Measurements from ENCODE around the gene ISCU.
"Not testable (repeated sequence)": the region's sequence is repeated elsewhere in the genome, so short reads cannot be mapped to it uniquely, and the experiment has no call there.

The ISCU gene

DNA sequence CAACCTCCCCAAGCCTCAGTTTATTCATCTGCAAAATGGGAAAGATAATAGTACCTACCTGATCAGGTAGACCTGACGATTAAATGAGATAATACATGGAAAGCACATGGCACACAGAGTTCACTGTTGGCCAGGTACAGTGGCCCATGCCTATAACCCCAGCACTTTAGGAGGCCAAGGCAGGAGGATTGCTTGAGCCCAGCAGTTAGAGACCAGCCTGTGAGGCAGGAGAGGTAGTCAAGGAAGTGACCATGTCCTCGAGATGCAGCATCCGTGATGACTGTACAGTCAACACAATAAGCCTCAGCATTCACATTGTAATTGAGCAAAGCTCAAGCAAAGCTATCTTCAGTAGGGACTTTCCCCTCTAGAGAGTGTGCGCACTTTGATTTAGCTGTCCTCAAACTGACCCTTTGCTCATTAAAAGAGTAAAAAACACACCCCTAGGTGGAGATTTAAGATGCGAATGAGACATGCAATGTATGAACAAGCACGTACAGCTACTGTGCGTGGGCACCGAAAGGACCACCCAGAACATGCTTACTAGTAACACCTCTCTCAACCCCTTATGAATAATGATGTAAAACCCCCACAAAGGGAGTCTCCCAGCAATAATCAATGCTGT lies 9.9 kb downstream of the ISCU start:
- no peak for DNase-seq

- DNase-seq: no peak
Measured at GRCh38 chr12:108573317-108573716, 10.9 kb downstream of the ISCU start.

DNA sequence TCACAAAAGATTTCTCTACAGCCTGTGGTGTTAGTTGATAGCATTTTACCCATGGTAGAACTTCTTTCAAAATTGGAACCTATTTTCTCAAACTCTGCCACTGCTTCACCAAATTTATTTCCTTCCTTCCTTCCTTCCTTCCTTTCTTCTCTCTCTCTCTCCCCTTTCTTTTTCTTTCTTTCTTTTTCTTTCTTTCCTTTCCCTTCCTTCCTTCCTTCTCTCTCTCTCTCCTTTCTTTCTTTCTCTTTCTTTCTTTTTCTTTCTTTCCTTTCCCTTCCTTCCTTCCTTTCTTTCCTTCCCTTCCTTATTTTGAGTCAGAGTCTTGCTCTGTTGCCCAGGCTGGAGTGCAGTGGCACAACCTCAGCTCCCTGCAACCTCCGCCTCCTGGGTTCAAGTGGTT lies 11.9 kb downstream of the ISCU start:
- not testable (repeated sequence) for DNase-seq

DNA sequence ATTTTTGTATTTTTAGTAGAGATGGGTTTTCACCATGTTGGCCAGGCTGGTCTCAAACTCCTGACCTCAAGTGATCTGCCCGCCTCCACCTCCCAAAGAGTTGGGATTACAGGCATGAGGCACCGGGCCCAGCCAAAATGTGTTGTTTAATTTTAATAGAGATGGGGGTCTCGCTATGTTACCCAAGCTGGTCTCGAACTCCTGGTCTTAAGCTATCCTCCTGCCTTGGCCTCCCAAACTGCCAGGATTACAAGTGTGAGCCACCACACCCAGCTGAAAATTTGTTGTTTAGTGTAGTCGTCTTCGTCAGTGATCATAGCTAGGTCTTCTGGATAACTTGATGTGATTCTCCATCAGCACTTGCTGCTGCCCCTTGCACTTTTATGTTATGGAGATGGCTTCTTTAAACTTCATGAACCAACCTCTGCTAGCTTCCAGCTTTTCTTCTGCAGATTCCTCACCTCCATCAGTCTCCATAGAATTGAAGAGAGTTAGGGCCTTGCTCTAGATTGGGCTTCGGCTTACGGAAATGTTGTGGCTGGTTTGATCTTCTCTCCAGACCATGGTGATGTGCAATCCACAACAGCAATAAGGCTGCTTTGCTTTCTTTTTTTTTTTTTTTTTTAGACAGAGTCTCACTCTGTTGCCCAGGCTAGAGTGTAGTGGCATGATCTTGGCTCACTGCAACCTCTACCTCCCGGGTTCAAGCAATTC lies 13.0 kb downstream of the ISCU start:
- DNase-seq: no peak

GRCh38 chr12:108576660-108577234 lies 14.4 kb downstream of the ISCU start:
- no peak for DNase-seq

GRCh38 chr12:108577458-108577857 lies 15.1 kb downstream of the ISCU start:
- DNase-seq: no peak

DNA sequence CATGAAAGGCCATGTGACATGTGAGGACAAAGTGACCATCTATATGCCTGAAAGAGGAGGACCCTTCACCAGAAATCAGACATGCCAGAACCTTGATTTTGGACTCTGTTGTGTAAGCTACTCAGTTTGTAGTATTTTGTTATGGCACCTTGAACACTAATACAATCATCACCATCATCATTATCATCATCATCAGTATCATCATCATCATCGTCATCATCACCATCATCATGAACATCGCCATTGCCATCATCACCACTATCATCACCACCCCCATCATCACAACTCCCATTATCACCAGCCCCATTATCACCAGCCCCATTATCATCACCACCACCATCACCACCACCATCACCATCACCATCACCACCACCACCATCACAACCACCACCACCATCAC lies 15.9 kb downstream of the ISCU start:
- no peak for DNase-seq

- DNase-seq: no peak
Measured at GRCh38 chr12:108578813-108579212, 16.4 kb downstream of the ISCU start.

DNA sequence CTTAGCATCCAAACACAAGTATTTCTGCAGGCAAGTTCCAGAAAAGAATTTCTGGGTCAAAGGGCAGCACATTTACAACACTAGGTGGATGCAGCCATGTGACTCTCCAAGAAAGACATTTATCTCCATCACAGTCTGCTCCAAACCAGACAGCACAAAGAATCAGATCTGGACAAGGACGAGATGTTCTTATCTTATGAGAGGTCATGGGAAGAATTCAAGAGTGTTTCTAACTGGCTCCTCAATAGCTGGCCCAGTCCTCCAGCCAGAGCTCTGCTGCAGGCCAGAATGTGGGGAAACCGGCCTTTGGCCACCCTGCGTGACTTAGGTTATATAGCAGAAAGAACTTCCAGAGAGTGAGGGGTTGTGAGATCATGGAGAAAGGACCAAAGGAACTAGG lies 18.1 kb downstream of the ISCU start:
- no peak for DNase-seq

GRCh38 chr12:108581311-108582227 lies 19.2 kb downstream of the ISCU start:
- no peak for DNase-seq

DNA sequence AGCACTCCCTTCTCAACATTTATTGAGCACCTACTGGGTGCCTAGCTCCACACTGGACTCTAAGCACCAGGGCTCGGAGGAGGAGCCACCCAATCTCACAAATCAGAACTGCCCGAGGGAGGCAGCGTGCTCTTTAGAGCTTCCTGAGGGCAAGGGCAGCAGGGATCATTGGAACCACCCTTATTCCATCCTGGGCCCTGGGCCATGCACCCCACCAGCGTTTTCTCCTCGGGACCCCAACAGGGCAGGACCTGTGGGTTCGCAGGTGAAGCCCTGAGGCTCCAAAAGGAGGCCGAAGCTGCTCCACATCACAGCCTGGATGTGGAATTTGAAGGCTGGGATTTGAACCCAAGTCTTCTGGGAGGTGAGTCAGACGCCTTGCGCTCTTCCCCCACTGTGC lies 20.1 kb downstream of the ISCU start:
- DNase-seq: no peak

GRCh38 chr12:108582978-108583770 lies 20.8 kb downstream of the ISCU start:
- DNase-seq: no peak

- DNase-seq: no peak
Measured at GRCh38 chr12:108583991-108584390, 21.6 kb downstream of the ISCU start.

GRCh38 chr12:108584456-108585065 lies 22.2 kb downstream of the ISCU start:
- no peak for DNase-seq

DNA sequence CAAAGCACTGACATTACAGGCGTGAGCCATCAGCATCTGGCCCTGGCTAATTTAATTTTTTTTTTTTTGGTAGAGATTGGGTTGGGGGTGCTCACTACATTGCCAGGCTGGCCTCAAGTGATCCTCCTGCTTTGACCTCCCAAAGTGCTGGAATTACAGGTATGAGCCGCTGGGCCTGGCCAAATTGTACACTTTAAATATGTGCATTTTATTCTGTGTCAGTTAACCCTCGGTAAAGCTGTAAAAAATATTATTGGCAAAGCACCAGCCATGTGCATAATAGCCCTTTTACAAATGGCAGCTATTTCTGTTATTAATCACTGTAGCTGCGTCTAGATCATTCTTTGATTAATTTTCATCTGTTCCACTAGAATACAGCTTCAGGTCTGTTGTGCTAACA lies 23.5 kb downstream of the ISCU start:
- no peak for DNase-seq

- no peak for DNase-seq
Measured at GRCh38 chr12:108586306-108586705, 23.9 kb downstream of the ISCU start.

DNA sequence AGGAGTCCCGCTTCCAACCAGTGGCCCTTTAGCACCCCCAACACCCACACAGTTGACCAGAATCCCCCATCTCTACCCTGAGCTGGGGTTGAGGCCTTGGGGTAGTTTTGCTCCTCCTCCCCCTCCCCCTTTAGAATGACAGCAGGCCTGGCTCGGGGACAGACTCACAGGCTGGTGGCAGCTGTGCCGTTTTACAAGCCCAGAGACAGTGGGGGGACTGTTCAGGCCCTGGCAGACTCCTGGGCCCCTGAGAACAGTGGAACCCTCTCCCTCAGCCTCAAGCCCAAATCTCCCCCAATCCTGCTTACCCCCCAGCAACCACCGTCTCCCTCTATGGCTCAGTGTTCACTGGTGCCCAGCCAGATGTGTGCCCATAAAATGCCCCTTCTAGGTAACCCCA lies 25.4 kb downstream of the ISCU start:
- DNase-seq: no peak

GRCh38 chr12:108589028-108589839 lies 26.8 kb downstream of the ISCU start:
- DNase-seq: no peak

GRCh38 chr12:108589840-108590229 lies 27.4 kb downstream of the ISCU start:
- no peak for DNase-seq

DNA sequence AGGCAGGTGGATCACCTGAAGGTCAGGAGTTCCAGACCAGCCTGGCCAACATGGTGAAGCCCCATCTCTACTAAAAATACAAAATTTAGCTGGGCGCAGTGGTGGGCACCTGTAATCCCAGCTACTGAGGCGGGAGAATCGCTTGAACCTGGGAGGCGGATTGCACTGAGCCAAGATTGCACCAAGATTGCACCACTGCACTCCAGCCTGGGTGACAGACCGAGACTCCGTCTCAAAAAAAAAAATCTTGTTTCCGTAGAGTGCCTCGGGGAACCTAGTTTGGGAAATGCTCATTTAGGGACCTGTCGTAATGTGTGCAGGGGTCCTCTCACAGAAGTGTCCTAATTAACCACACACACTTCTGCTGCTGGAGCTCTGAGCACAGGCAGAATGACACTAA lies 28.1 kb downstream of the ISCU start:
- DNase-seq: not testable (repeated sequence)

Data from NCI-H446 (cell line).